ENCODE results near the gene TMPRSS9.
A peak's percentile ranks its signal among the peaks of the same experiment; 100 is the strongest.
"Not testable (repeated sequence)": the region's sequence is repeated elsewhere in the genome, so short reads cannot be mapped to it uniquely, and the experiment has no call there.

TMPRSS9 gene

GRCh38 chr19:2443116-2443784, 83.2 kb downstream of the TMPRSS9 start:
- no peak for DNase-seq

GRCh38 chr19:2443785-2444182, 83.7 kb downstream of the TMPRSS9 start:
- no peak for DNase-seq

GRCh38 chr19:2444251-2445002, 84.4 kb downstream of the TMPRSS9 start:
- no peak for DNase-seq

- DNase-seq: no peak
Observed at GRCh38 chr19:2446381-2446780, 86.3 kb downstream of the TMPRSS9 start.

- DNase-seq: no peak
Observed at GRCh38 chr19:2449019-2449418, 89.0 kb downstream of the TMPRSS9 start.

- DNase-seq: no peak
Observed at GRCh38 chr19:2451138-2451537, 91.1 kb downstream of the TMPRSS9 start.

GRCh38 chr19:2451741-2452140, 91.7 kb downstream of the TMPRSS9 start:
- no peak for DNase-seq

GRCh38 chr19:2453431-2454025, 93.5 kb downstream of the TMPRSS9 start:
- DNase-seq: no peak

GRCh38 chr19:2454199-2454961, 94.3 kb downstream of the TMPRSS9 start:
- no peak for DNase-seq

GRCh38 chr19:2454962-2455850, 95.1 kb downstream of the TMPRSS9 start:
- DNase-seq: no peak

- DNase-seq: no peak
Observed at GRCh38 chr19:2455851-2456570, 95.9 kb downstream of the TMPRSS9 start.

- no peak for DNase-seq
Observed at GRCh38 chr19:2457394-2458037, 97.5 kb downstream of the TMPRSS9 start.

GRCh38 chr19:2458054-2458453, 98.0 kb downstream of the TMPRSS9 start:
- DNase-seq: no peak

- DNase-seq: not testable (repeated sequence)
Observed at GRCh38 chr19:2458776-2459175, 98.7 kb downstream of the TMPRSS9 start.

- DNase-seq: no peak
Observed at GRCh38 chr19:2460245-2460644, 100.2 kb downstream of the TMPRSS9 start.

GRCh38 chr19:2461751-2462634, 101.9 kb downstream of the TMPRSS9 start:
- peak; percentile 9 for DNase-seq

- peak; percentile 63 for DNase-seq
Observed at GRCh38 chr19:2462635-2463421, 102.8 kb downstream of the TMPRSS9 start.

GRCh38 chr19:2463694-2464093, 103.6 kb downstream of the TMPRSS9 start:
- DNase-seq: not testable (repeated sequence)

GRCh38 chr19:2464389-2464788, 104.3 kb downstream of the TMPRSS9 start:
- no peak for DNase-seq

All from kidney glomerular epithelial cell (primary cell).